Heart left ventricle (tissue), 16 donors: ENCODE results near the gene CACNA1D. TPM values are rescaled to one million over a fixed set of nuclear protein-coding genes. Genes with fewer than 3 reads are reported as not detected.
A peak's percentile ranks its signal among the peaks of the same experiment; 100 is the strongest.

ENCODE experiments used
- ATAC-seq, 4 donors: fragments of 200-7000 bp; cut with Tn5 transposase; one replicate each; pipeline ENCODE4 v1.9.1; 2020 to 2022; ENCODE audit warnings: moderate library complexity in 4 of 4, mild to moderate bottlenecking in 3 of 4, moderate number of reproducible peaks in 1 of 4
- DNase-seq, 5 donors: peaks; one replicate each; pipeline ENCODE4 v3.0.0-alpha.2; 2020
- H3K27ac ChIP-seq, 12 donors: fragments of 200-600 bp; sonication (generic) in 4 of 12; one replicate each; pipeline versions ENCODE4 v1.5.0 to v1.8.0; 2016 to 2022; ENCODE audit warnings: mild to moderate bottlenecking in 2 of 12
- H3K27me3 ChIP-seq, 9 donors: fragments of 200-600 bp; sonication (generic) in 2 of 9; one replicate each; pipeline versions ENCODE4 v1.5.1 to v1.8.0; 2016 to 2022; ENCODE audit warnings: mild to moderate bottlenecking in 3 of 9
- H3K36me3 ChIP-seq, 9 donors: fragments of 200-600 bp; sonication (generic) in 2 of 9; one replicate each; pipeline versions ENCODE4 v1.5.0 to v1.8.0; 2018 to 2022; ENCODE audit warnings: mild to moderate bottlenecking in 2 of 9
- H3K4me1 ChIP-seq, 12 donors: fragments of 200-600 bp; sonication (generic) in 4 of 12; one replicate each; pipeline versions ENCODE4 v1.5.0 to v1.8.0; 2016 to 2022; ENCODE audit warnings: mild to moderate bottlenecking in 3 of 12
- H3K4me3 ChIP-seq, 12 donors: fragments of 200-600 bp; sonication (generic) in 4 of 12; one replicate each; pipeline versions ENCODE4 v1.5.0 to v1.8.0; 2017 to 2022; ENCODE audit warnings: mild to moderate bottlenecking in 9 of 12, moderate library complexity in 4 of 12
- H3K9me3 ChIP-seq, 12 donors: fragments of 200-600 bp; sonication (generic) in 4 of 12; one replicate each; pipeline versions ENCODE4 v1.5.0 to v1.8.0; 2016 to 2022; ENCODE audit warnings: mild to moderate bottlenecking in 1 of 12
- POLR2A ChIP-seq, 2 donors: fragments of 450-650 bp; IDR thresholded peaks; one replicate each; pipeline ENCODE4 v1.6.1; 2017; ENCODE audit warnings: antibody characterized with exemption in 2 of 2, mild to moderate bottlenecking in 2 of 2, moderate library complexity in 2 of 2
- WGBS, 4 donors: extraction: QIAGEN DNeasy Blood & Tissue Kit in 2 of 4; methylation state at CpG; one replicate each; pipeline versions ENCODE4 v1.1.5 to v1.1.7; 2013 to 2018; 5-methylcytosine and 5-hydroxymethylcytosine counted together
- intact Hi-C, 10 donors: fragments of 100-400 bp; cut with DNase I; formaldehyde crosslinking; loops; one replicate each; pipeline versions ENCODE4 v1.11.1 to v1.14.2; 2022
- polyA plus RNA-seq, 2 donors: library from polyadenylated mRNA; stranded (reverse); fragments of 200-250 nt; gene quantifications; one replicate each; pipeline ENCODE4 v1.2.3, GENCODE V29; 2013
- total RNA-seq, 9 donors: library from RNA; depleted of rRNA in 2 of 9; stranded (reverse); fragments of >200 nt in 2 of 9; fragmentation: NEBNext Ultra II Directional in 3 of 9; extraction: Animal tissue kit (Norgen Biotek cat#: 25700) in 3 of 9; gene quantifications; one replicate each; pipeline versions ENCODE4 v1.1.0 to v1.2.4, GENCODE V29; 2016 to 2023
- TF ChIP-seq, protein P1 (sequence below), 12 donors: fragments of 200-600 bp; sonication (generic) in 4 of 12; IDR thresholded peaks; one replicate each; pipeline versions ENCODE4 v1.5.0 to v1.8.0; 2018 to 2022; ENCODE audit warnings: antibody characterized with exemption in 12 of 12, mild to moderate bottlenecking in 5 of 12
- donor health status: ischemic (EF 13 %, LVEDD 7.1; RV severe dilation, severe dysfunction).
- donor health status: healthy with polysubstance abuse.
- donor health status: DM: no; HTN: yes; CAD: no.
- donor health status: DM: no; HTN: no; CAD: no.
- donor health status: ischemic (EF 25% LVEDD 6.9; RV normal size, moderate dysfunction).
- donor health status: ischemic (EF 25% LVEDD 5.7; RV mildly dilated, moderate dysfunction).
- donor health status: healthy.
- donor health status: DM: yes; HTN: yes; CAD: no.
- donor health status: ischemic (EF 35%, LVEDD 5.7; RV mildly dilated, moderate dysfunction).
- donor health status: nonischemic (EF 11% LVEDD 7.7; RV severe dilation, severe dysfunction).
- donor health status: DM: yes; HTN: yes; CAD: no.
- donor health status: PGD.
- donor health status: ischemic (EF 29% LVEDD 5.4; RV normal size, mild dysfunction).
- donor health status: nonischemic (EF 23%, LVEDD 6.1; RV moderate dilation, normal function).

Gene CACNA1D
- total and polyA plus RNA-seq, 11 donors: 0.06 to 2.4 (median 0.40) TPM; not detected in 1

DNA sequence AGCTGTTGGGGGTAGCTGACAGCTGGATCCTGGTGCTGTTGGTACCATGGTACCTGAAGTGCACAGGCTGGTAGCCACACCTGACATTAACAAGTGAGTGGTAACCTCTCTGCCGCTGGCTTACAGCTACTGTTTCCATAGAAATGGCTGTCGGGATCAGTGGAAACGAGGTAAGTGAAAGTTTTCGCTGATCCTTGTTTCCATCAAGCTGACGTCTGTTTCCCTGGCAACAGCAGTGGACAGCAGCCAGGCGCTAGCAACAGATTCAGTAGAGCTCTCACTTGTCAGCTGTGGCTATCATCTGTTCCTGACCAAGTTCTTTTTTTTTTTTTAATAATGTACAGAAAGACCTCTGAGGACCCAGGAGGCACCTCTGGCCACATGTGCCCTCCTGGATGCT, 185.6 kb downstream of the CACNA1D start:
- Histone ChIP-seq H3K36me3 (no peaks in the 10 kb centered on the region), H3K9me3 (no peaks in the 10 kb centered on the region), H3K27ac (no peak overlapping the region), H3K4me3 (no peak overlapping the region), H3K4me1 (peaks cover 0 to 6% (median 0%) of the 10 kb centered on the region in 12 donors), H3K27me3 (peaks cover 0 to 28% (median 8%) of the 10 kb centered on the region in 9 donors)
- TF ChIP-seq POLR2A (IDR thresholded peaks at IDR 0.05): no peak
- TF ChIP-seq, protein P1, sequence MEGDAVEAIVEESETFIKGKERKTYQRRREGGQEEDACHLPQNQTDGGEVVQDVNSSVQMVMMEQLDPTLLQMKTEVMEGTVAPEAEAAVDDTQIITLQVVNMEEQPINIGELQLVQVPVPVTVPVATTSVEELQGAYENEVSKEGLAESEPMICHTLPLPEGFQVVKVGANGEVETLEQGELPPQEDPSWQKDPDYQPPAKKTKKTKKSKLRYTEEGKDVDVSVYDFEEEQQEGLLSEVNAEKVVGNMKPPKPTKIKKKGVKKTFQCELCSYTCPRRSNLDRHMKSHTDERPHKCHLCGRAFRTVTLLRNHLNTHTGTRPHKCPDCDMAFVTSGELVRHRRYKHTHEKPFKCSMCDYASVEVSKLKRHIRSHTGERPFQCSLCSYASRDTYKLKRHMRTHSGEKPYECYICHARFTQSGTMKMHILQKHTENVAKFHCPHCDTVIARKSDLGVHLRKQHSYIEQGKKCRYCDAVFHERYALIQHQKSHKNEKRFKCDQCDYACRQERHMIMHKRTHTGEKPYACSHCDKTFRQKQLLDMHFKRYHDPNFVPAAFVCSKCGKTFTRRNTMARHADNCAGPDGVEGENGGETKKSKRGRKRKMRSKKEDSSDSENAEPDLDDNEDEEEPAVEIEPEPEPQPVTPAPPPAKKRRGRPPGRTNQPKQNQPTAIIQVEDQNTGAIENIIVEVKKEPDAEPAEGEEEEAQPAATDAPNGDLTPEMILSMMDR (IDR thresholded peaks at IDR 0.05): no peak
- peak in 2 of 5 donors; percentile 42 to 48 for DNase-seq
- 10 to 25% (median 17%) methylated on average over 6 of the region's 6 CpGs for WGBS, 4 donors
- peak in 3 of 4 donors; percentile 22 to 36 (median 23) for ATAC-seq
- intact Hi-C loops: no loop called here

DNA sequence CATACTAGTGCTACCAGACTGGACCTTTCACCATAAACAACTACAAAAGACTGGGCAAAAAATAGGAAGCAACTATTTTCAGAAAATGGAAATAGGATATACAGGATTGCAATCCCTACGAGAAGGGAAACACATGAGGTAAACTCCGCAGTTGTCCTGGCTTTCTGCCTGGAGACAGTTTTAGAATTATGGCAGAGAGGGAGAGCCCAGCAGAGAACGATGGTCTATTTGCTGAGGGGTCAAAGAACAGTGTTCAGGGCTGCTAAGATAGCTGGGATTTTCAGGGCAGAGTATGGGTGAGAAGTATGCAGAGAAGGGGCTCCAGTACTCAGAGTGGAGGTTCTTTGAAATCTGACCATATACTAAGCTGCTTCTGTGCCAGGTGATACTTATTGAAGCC, 188.4 kb downstream of the CACNA1D start:
- ATAC-seq: peak in 1 of 4 donors; percentile 26
- Histone ChIP-seq H3K27me3 (peaks cover 0 to 28% (median 12%) of the 10 kb centered on the region in 9 donors), H3K4me3 (no peak overlapping the region), H3K9me3 (no peaks in the 10 kb centered on the region), H3K36me3 (no peaks in the 10 kb centered on the region), H3K27ac (no peak overlapping the region), H3K4me1 (peaks cover 0 to 4% (median 0%) of the 10 kb centered on the region in 12 donors)
- no peak for TF ChIP-seq POLR2A (IDR thresholded peaks at IDR 0.05)
- TF ChIP-seq, protein P1 (IDR thresholded peaks at IDR 0.05): no peak
- intact Hi-C loops: no loop called here
- 14 to 30% (median 22%) methylated on average over 3 of the region's 3 CpGs for WGBS, 4 donors
- no peak for DNase-seq

DNA sequence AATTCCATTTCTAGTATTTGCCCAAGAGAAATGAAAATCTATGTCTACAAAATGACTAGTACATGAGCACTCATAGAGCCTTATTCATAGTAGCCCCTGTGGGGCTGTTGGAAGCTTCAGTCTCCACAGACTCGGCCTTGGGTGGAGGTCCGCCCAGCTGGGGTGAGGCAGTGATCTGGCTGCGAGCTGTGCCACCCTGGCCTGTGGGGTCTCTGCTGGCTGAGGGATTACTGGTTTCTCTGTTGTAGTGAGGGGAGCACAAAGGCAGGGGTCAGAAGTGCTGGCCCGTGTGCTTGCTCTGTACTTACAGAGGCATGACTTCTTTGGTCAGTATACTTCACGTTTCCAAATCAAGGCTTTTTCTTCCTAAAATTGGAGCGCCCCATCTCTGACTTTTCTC, 193.7 kb downstream of the CACNA1D start:
- WGBS, 4 donors: 82 to 88% (median 83%) methylated on average over 5 to 6 of the region's 6 CpGs
- TF ChIP-seq, protein P1 (IDR thresholded peaks at IDR 0.05): no peak
- no peak for TF ChIP-seq POLR2A (IDR thresholded peaks at IDR 0.05)
- H3K4me1 ChIP-seq: no peaks in the 10 kb centered on the region
- intact Hi-C loops: no loop called here
- no peaks in the 10 kb centered on the region for H3K36me3 ChIP-seq
- no peaks in the 10 kb centered on the region for H3K9me3 ChIP-seq
- ATAC-seq (no peak), DNase-seq (no peak)
- peaks cover 0 to 11% (median 0%) of the 10 kb centered on the region in 9 donors for H3K27me3 ChIP-seq
- no peak overlapping the region for H3K27ac ChIP-seq
- no peak overlapping the region for H3K4me3 ChIP-seq

DNA sequence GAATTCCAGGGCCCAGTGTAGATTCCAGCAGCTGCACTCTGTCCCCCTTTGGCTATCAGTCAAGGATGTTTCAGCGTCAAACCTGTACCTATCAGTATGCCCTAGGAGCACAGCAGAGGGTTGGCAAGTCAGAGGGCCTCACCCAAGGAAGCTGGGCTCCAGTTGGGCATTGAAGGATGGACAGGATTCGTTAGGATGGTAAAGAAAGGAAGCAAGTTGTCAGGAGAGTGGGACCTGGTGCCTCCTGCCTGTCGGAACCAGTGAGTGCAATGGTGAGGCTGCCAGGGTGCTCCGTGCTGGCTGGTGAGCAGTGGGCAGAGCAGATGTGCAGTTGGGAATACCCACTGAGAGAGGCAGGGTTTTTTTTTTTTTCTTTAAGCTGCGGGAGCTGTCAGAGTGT, 194.6 kb downstream of the CACNA1D start:
- H3K27me3 ChIP-seq: peaks cover 0 to 9% (median 0%) of the 10 kb centered on the region in 9 donors
- ATAC-seq: no peak

More for the DNA sequence above, 194.6 kb downstream of the CACNA1D start:
- no peaks in the 10 kb centered on the region for H3K4me1 ChIP-seq
- H3K27ac ChIP-seq: no peak overlapping the region
- intact Hi-C loops: no loop called here
- no peaks in the 10 kb centered on the region for H3K36me3 ChIP-seq
- no peak for DNase-seq
- H3K4me3 ChIP-seq: no peak overlapping the region
- WGBS, 4 donors: 50 to 58% (median 54%) methylated on average over 5 of the region's 5 CpGs
- no peak for TF ChIP-seq POLR2A (IDR thresholded peaks at IDR 0.05)
- TF ChIP-seq, protein P1 (IDR thresholded peaks at IDR 0.05): no peak
- no peaks in the 10 kb centered on the region for H3K9me3 ChIP-seq
